MV-4-11 (cell line): ENCODE data around the gene RPP21.
"Not testable (repeated sequence)": the region's sequence is repeated elsewhere in the genome, so short reads cannot be mapped to it uniquely, and the experiment has no call there.

Experiments used
- DNase-seq: peaks from one replicate; lab custom pipeline; 2025; lab: John Stamatoyannopoulos, UW

Gene RPP21

DNA sequence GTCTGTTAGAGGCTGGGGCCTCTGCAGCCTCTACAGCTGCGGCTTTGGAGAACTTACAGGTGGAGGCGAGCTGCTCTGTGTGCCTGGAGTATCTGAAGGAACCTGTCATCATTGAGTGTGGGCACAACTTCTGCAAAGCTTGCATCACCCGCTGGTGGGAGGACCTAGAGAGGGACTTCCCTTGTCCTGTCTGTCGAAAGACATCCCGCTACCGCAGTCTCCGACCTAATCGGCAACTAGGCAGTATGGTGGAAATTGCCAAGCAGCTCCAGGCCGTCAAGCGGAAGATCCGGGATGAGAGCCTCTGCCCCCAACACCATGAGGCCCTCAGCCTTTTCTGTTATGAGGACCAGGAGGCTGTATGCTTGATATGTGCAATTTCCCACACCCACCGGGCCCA lies 15.6 kb upstream of the RPP21 start:
- DNase-seq: peak; percentile 20

DNA sequence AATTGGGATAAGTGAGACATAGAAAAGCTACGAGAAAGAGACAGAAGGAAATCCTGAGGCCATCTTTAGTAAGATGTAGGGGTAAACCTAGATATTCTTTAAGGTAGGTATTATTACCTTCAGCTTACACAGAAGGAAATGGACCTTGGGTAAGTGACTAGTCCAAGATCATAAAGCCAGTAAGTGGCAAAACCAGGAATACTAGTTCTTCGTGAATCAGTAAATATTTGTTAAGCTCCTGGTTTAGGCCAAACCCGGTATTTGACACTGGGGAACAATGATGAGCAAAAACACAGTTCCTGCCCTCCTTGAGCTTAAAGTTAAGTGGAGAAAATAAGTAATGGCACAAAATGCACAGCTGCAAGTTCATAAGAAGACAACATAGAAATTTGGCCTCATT lies 13.0 kb upstream of the RPP21 start:
- DNase-seq: no peak

DNA sequence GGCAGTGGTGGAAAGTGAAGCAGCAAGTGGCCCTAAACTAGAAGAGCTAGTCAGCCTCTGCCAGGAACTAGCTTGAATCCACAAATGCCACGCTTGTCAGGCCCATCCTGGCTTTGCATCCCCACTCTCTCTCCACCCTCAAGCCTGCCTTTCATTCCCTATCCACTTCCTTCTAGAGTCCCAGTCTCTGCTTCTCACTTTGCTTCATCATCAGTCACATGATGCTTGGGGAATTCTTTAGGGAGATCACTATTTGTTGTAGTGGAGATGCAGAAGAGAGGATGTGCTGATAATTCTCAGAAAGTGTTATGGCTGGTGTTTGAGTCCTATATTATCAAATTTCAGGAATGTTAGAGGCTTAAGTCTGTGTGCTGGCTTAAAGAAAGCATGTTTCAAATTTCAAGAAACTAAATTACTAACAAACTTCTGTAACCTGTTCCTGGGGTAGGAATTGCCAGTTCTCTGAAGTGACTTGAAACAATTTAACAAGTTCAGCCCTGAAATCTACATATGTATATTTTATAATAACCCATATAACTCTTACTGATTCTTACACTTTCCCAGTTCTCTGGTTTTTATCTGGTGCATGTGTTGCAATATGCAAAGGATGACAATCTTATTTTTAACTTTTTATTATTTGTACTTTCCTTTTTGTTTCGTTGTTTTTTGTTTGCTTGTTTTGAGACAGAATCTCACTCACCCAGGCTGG lies 10.7 kb upstream of the RPP21 start:
- no peak for DNase-seq

DNA sequence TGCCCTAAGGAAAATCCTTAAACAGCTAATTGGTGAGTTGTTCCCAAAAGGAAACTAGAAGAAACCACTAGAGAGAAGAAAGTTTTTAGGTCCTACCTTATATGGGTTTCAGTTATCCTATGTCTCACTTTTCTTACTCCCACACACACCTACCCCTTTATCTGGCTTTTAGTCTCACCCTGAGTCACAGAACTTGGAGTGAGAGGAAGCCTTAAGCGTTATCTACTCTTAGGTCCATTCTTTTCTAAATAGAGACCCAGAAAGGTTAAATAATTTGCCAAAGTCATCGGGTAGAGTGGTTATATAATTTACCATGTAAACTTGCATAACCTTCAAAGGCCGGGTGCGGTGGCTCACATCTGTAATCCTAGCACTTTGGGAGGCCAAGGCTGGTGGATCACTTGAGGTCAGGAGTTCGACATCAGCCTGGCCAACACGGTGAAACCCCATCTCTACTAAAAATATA lies 4.3 kb upstream of the RPP21 start:
- no peak for DNase-seq

DNA sequence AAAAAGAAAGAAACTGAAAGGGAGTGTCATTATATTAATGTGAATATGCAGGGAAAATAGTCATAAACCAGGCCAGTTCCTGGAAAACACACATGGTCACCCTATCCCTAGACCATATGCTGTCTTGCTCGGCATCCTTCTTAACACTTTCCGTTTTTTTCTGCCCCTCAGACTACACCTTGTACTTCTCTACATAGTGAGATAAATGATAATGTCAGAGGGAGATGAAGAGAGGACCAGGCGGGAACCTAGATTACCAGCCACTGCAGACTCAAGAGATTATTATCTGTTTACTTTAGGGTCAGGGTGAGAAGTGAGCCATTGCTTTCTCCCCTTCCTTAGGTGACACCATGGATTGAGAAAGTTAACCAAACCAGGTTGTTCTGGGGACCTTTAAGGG lies 3.7 kb upstream of the RPP21 start:
- DNase-seq: no peak

DNA sequence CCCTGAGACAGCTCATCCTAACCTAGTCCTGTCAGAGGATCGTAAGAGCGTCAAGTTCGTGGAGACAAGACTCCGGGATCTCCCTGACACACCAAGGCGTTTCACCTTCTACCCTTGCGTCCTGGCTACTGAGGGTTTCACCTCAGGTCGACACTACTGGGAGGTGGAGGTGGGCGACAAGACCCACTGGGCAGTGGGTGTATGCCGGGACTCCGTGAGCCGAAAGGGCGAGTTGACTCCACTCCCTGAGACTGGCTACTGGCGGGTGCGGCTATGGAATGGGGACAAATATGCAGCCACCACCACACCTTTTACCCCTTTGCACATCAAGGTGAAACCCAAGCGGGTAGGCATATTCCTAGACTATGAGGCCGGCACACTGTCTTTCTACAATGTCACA lies 3.2 kb upstream of the RPP21 start:
- DNase-seq: no peak

DNA sequence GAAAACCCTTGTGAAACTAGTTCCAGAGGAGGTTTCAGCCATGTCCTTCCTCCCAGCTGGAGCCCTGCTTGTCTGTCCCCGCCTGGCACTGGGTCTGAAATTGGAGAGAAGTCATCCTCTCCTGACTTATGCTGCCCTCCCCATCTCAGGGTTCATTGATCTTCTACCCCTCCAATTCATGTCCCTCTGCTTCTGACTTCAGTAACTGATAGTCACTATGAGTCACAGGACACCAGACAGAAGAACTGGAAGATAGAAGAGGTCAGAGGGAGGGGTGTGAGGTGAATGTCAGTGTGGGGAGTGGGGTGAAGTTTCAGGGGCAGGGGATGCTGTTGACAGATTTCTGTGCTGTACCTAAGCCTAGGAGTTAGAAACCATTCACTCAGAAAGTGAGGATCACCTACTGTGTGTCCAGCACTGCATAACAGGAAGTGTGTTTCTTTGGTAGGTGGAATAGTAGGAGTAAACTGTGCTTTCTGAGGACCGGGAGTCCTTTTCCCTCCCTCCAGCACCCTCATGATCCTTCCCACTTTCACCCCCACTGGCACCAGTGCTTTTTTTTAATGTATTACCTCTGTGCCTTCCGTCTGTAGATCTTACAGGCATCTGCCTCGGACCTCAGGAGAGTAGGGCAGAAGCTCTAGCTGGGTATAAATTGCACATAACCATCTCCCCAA lies 627 bp upstream of the RPP21 start:
- DNase-seq: no peak

DNA sequence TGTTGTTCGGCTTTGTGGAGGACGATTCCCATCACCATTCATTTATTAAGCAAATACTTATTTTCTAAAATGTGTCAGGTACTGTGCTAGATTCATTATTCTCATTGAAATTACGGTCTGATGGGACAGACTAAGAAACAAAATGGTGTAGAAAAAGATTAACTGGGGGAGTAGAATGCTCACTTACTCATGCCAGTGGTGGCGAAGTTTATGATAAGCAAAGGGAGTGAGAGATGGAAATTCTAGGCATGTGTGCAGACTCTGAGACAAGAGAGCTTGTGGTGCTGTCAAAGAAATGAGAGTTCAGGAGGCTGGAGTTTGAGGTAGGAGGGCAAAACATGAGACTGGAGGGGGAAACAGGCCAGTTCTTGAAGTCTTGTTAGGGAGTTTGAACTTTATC lies 896 bp downstream of the RPP21 start:
- DNase-seq: no peak

DNA sequence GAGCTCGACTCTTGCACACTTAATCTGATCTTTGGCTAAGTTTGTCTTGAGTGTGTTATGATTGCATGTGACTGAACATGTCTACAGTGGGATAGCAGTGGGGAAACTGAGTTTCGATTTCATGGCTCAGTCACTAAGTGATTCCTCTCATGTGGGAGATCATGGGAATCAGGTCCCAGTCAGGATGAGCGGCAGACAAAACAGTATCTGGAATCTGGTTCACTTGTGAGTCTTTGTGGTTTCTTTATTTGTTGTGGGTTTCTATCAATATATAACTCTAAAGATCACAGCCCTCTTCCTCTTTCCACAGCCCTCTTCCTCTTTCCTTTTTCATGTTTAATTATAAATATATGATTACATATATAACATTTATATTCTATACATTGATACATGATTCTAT lies 4.0 kb downstream of the RPP21 start:
- peak; percentile 55 for DNase-seq

DNA sequence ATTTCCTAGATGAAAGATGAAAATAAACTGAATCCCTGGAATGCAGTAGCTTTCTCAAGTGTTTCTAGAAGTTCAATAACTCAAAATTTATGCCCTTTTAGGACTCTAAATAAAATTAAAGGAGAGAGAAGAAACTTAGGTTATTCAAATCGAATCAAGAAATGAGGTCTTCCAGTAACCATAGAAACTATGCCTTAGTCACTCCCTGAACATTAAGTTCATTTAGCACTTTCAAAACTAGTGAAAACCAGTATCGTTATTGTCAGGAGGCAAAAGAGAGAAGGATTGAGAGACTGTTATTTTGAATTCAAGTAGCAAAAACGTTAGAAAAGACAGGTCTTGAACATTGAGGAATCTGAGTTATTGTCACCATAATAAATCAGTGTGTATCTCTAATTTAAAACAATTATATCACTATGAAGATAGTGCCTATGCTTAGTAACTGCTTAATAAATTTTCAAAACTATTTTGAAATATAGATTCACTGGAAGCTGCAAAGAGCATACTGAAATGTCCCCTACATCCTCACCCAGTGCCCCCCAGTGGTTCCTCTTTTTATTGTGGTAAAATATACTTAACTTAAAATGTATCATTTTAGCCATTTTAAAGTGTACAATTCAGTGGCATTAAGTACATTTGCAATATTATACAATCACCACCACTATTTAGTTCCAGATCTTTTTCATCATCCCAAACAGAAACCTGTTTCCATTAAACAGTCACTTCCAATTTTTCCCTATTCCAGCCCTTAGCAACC lies 4.6 kb downstream of the RPP21 start:
- DNase-seq: peak; percentile 16

DNA sequence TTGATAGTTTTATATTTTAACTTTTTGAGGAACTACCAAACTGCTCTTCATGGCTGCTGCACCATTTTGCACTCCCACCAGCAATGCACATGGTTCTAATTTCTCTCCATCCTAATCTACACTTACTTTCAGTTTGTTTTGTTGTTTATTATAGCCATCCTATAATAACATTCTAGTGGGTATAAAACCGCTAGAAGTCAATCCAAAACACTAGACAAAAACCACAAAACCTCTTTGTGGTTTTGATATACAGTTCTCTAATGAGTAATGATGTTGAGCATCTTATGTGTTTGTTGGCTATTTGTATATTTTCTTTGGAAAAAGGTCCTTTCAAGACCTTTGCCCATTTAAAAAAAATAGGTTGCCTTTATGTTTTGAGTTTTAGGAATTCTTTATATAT lies 5.6 kb downstream of the RPP21 start:
- DNase-seq: no peak

DNA sequence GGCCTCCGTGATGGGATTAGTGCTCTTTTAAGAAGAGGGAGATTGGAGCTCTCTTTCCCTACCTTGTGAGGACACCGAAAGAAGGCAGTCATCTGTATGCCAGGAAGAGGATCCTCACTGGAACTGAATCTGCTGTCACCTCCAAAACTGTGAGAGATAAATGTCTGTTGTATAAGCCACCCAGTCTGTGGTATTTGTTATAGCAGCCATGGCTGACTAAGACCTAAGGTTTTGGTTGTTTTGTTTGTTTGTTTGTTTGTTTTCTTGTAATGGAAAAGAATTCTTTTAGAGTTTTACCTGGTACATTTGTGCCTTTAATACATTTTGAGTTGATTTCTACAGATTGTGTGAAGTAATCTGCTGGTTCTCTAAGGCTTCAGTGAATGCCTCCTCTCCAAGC lies 7.6 kb downstream of the RPP21 start:
- no peak for DNase-seq

DNA sequence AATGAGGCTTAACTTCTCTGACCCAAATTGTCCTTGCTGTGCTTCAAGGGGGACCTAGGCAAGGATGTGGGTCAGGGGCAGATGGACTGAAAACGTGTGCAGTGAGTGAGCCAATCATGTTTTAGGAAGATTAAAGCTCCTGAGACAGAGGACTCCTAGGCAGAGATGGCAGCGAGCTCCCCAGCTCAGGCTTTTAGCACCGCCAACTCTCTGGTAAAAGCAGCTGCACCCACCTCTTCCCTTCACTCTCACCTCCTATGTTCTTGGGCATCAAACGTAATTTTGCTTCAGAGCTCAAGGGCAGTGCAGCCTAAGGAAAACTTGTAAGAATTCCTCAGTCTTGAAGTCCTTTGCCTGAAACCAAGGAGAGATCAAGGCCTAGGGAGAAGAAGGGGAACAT lies 10.3 kb downstream of the RPP21 start:
- DNase-seq: no peak

DNA sequence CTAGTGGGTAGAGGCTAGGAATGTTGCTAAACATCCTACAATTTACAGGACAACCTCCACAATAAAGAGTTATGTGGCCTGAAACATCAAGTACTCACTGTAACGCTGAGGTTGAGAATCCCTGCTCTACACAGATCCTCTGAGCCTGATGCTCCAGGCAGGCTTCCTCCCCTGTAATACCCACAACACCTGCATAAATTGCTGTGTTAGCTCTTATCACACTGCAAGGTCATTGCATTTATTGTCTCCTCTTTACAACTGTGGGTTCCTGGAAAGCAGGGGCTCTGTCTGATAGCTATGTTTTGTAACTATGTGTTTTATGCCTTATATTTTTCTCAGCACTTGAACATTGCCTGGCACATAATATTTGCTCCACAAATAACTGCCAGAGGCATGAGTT lies 11.6 kb downstream of the RPP21 start:
- DNase-seq: no peak

DNA sequence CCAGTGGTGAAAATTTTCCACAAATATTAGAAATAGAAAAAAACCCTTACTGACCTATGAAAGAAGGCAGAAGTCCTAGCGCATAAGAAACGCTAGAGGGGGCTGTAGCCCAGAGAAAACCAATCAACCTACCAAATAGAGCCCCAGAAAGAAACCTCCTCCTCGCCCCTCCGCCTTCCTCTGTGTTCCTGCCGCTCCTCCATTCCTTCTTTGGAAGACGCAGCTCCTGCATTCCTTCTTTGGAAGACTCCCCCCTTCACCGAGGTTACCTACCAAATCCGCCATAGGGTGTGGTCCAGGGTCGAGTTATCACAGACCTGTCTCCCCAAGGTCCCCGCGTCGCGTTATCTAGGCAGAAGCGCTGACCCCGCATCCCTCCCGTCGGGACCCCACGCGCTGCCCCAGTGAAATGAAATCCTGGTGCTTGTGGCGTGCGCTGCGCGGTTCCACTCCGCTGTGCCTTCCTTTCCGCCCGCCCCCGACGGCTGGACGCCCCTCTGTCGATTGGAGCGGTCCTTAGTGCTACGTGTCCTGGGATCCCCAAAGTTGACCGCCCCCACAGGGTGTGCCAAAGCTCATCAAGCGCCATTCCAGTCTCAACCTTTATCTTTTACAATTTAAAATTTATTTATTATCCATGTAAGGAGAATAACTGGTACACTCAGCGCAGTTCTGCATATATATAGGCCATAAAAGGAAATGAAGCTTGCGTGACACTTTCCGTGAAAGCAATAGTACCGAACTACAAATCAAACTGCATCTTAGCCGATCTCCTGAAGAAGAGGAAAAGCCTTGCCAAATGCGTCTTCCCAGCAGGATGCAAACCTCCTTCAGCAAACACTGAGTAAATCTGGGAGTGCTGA lies 13.0 kb downstream of the RPP21 start:
- DNase-seq: peak; percentile 42

DNA sequence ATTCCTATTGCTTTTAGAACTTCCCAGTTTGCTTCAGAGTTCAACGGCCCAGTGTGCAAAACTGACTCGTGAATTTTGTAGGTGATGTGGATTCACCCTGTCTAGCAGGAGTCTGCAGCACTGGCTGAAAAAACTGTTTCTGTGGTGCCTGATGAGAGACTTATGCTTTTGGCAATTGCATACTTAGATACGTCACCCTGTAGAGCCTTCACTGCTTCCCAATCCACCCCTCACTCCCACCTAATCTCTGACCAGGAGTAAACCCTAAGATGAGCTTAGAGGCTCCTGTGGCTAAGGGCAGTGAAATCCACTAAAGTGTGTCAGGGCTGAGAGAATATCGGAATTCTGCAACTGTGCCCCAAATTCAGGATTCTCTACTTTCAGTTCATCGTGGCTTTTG lies 14.3 kb downstream of the RPP21 start:
- DNase-seq: no peak

DNA sequence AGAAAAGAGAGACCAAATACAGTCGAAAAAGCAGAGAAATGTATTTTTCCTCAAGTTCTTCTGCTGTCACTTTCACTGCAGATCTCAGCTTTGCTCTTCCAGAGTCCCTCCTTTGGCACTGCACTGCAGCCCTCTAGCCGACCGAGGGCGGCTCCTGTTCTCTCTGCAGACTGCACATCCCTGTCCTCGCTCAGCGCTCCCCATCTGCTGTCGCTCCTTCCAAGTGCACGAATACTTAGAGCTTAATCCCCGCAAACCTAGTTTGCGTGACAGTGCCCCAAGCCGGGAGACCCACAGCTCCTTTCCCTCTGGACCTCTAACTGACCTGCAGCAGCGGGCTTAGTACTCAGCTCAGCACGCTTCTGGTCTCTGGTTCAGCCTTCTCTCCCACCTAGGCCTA lies 15.2 kb downstream of the RPP21 start:
- DNase-seq: no peak

DNA sequence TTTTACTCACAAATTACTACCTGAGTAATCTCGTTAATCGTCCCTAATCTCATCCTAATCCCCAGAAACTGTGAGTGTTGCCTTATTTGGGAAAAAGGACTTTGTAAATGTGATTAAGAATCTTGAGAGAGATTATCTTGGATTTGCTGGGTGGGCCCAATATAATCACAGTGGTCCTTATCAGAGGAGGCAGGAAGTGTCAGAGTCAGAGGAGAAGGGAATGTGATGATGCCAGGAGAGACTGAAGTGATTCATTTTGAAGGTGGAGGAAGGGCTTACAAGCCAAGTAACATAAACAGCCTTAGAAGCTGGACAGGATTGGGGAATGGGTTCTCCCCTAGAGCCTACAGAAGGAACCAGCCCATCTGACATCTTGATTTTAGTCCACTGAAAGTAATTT lies 16.7 kb downstream of the RPP21 start:
- DNase-seq: no peak

DNA sequence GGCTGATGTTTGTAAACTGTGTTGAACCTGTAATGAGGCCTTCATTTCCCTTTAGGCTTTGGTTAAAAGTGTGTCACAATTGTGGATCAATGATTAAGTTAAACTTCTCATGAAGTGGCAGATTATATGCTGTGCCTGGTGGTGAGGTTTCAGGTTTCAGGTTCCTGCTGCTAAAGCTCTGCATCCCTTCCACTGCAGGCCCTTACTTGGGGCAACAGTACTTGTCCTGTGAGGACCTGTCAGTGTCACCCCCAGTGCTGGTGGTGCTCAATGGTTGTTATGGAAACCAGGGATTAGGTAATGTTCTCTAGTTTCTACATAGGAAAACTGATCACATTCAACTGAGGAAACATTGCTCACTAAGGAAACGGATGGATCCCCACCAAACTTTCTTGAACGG lies 18.5 kb downstream of the RPP21 start:
- no peak for DNase-seq

DNA sequence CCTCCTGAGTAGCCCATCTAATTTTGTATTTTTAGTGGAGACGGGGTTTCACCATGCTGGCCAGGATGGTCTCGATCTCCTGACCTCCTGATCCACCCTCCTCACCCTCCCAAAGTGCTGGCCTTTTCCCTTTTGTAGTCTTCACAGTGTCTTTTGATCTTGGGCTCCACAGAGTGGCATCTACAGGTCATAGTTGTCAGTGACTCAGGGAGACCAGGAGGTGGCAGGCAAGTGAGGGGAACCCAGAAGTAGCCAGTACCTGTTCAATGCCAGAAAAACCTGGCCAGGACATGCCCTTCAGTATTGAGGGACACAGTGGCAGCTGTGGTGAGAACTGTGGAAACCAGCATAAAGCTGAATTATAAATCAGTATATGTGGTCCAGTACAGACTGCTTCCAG lies 19.6 kb downstream of the RPP21 start:
- DNase-seq: no peak

DNA sequence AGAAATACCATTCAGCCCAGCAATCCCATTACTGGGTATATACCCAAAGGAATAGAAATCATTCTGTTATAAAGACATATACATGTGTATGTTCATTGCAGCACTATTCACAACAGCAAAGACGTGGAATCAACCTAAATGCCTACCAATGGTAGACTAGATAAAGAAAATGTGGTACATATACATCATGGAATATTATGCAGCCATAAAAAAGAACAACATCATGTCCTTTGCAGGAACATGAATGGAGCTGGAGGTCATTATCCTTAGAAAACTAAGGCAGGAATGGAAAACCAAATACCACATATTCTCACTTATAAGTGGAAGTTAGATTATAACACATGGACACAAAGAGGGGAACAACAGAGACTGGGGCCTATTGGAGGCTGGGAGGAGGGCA lies 24.3 kb downstream of the RPP21 start:
- DNase-seq: not testable (repeated sequence)

DNA sequence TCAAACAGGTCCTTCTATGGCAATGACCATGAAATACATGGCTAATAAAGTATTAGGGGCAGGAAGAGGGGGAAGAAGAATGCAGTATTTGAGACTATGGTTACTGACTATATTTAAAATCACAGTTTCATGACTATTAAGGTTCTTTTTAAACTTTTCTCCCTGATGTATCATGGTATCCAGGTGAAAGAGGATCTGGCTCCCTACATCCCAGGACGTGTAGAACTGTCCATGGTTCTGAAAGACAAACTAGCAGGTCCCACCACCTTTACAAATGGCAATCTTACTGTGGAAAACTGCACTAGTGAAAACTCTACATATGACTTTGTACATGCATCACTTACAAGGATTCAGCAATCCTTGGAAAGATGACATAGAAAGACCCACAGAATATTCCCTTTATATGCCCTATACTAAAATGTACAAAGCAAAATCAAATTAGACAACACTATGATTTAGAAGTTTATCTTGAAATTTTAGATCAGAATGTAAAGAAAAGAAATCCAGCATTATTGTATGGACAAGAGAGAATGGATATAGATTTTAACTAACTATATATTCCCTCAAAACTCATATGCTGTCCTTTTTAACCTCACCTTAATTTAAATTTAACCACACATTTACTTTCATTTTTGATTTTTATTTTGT lies 33.5 kb downstream of the RPP21 start:
- no peak for DNase-seq
